NCI-H2171 treated with DMSO at 0.1 percent for 48 hours (cell line): ENCODE results near the gene PDE7B.
"Not testable (repeated sequence)": the region's sequence is repeated elsewhere in the genome, so short reads cannot be mapped to it uniquely, and the experiment has no call there.

Experiments
- DNase-seq: peaks from one replicate; lab custom pipeline; 2025; lab: John Stamatoyannopoulos, UW

PDE7B gene

GRCh38 chr6:136111831-136112230 lies 260.3 kb downstream of the PDE7B start:
- no peak for DNase-seq

GRCh38 chr6:136112262-136112661 lies 260.8 kb downstream of the PDE7B start:
- no peak for DNase-seq

GRCh38 chr6:136113736-136114173 lies 262.3 kb downstream of the PDE7B start:
- DNase-seq, result no peak

GRCh38 chr6:136114661-136115060 lies 263.2 kb downstream of the PDE7B start:
- no peak for DNase-seq

DNA sequence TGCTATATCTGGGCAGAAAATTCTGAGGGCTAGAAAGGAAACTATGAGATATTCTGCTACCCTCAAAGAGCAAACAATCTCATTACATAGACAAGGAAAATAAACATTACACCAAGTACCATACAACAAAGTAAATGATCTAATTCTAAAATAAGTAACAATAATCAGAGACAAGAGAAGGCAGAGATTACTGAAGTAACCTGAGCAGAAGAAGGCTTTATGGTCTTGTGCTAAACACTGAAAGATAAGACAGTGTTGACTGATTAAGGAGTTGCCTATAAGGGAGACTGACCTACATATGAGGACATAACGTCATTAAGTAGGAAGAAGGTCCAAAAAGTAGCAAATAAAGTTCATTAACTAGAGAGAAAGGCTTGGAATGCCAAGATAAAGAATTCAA lies 264.4 kb downstream of the PDE7B start:
- no peak for DNase-seq

DNA sequence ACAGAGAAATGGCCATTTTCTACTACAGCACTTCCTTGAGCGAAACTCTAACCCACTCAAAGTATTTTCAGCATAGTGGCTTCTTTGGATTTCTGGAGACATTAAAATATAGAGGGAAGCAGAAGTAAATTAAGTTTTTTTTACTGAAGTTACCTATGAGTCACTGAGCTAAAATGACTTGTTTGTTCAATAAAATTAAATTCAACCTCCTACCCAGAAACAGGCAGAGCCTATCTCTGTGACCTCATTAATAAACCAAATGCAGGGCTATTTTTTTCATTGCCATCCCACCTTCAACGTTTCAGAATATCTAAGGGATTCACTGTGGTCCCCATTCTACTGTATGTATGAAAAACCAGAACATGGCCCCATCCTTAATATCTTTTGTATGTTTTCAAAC lies 265.6 kb downstream of the PDE7B start:
- no peak for DNase-seq

GRCh38 chr6:136118787-136119186 lies 267.3 kb downstream of the PDE7B start:
- no peak for DNase-seq

DNA sequence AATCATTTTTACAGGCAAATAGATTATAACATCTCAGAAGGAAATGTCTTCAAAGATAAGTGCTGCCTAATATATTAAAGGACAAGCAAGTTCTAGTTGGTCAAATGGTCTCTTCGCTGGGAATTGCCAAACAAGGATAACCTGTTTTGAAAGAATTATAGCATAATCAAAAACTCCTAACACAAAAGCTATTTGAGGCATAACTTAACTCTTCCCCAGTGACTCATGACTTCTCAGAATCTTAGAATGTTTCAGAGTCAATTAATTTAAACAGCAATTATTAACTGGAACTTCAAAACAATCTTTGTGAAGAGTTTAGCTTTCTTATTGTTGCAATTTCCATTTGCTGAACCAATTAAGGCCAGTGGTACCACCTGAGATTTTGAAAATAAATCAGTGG lies 272.0 kb downstream of the PDE7B start:
- DNase-seq, result no peak

DNA sequence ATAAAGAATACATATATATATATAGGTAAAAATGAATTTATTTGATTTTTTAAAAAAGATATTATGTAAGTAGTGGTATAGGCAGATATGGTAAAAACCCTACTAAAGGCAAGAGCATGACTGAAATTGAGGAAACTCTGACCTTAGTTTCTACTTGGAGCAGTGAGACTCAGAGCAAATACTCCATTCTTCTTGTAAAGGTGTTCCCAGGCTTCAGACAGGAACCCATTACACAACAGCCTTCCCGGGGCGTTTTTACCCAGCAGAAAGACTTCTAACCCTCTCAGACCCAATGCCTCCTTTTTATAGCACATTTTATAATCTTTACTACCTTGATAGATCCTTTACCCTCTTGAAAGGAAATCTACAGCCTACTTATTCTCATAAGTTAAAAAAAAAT lies 274.1 kb downstream of the PDE7B start:
- DNase-seq, result no peak

GRCh38 chr6:136127873-136128272 lies 276.4 kb downstream of the PDE7B start:
- DNase-seq, result no peak

- DNase-seq, result no peak
These were observed 277.9 kb downstream of the PDE7B start for GRCh38 chr6:136129365-136129764.

GRCh38 chr6:136134268-136134667 lies 282.8 kb downstream of the PDE7B start:
- DNase-seq, result no peak

DNA sequence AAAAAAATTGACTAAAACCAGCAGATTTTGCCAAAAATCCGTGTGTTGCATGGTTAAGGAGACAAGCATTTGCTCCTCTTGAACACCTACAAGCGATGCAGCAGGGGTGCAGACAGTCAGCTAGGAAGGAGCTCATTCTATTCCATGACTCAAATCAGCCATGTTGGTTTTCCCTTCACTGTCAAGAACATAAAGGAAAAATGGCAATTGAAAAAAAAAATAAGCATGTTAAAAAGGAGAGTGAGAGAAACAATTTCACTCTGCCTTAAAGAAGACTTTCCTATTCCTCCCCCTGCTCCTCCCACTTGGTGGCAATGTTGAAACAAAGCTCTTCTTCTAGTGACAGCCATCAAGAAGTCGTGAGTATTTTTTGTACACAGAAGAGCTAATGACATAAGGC lies 283.2 kb downstream of the PDE7B start:
- DNase-seq, result no peak

DNA sequence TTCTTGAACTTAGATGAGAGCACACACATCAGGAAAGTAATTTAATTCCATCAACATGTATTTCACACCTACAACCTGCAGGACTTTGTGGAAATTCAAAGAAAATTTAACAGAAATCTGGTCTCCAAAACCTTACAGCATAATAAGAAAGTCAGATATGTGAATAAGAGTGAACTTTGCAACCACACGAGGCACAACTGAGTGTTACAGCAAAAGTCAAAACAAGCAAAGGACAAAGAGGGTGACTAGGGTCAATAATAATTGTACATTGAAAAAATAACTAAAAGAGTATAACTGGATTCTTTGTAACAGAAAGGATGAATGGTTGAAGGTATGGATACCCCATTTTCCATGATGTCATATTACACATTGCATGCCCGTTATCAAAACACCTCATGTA lies 284.8 kb downstream of the PDE7B start:
- no peak for DNase-seq

DNA sequence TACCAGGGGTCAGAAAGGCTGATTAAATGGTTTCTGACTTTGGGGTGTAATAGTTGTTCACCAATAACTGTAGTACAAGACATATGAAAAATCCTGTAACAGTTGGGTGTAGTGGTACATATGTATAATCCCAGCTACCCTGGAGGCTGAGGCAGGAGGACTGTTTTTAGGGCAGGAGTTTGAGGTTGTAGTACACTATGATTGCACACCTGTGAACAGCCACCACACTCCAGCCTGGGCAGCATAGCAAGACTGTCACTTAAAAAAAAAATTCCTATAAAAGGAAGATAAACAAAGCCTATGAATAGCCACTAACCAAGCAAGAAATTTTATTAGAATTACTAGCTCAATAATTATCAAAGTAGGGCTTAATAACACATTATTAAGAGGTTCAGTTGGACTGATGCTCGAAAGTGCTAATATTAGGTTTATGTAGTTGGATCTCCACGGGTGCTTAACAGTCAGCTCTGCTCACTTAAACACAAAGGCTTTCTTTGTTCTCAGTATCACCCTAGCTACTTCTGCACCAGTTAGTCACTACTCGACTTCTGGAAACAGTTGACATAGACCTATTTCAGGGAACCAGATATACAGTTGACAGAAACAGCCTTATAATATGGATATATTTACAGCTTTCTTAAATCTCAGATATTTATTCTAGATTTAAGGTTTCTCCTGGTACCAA lies 285.6 kb downstream of the PDE7B start:
- DNase-seq, result no peak

DNA sequence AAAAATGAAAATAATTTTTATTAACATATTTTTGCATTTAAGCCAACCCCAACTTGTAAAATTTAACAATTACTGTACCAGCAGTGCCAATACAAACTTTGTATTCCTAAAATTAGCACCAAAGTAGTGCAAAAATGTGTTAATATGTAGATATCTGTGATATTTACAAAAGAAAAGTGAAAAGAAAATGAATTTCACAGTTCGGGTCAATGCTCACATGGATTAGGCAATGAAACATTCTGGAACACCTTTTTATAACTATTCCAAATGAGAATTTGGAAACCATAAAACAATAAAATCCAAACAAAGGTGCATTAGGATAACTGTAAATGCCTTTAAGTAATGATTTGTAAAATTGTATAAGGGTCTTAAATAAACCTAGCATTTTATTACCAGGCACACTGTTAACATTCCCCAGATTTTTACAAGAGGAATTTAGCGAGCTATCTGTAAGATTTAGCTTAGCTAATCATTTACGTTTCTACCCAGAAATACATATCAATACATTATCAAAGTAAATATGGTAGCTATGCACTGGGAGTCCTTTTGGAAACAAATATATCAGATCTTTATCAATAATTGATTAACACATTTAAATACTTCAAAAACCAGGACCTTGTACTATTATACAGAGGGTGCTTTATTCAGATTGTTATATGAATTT lies 286.4 kb downstream of the PDE7B start:
- DNase-seq, result no peak

DNA sequence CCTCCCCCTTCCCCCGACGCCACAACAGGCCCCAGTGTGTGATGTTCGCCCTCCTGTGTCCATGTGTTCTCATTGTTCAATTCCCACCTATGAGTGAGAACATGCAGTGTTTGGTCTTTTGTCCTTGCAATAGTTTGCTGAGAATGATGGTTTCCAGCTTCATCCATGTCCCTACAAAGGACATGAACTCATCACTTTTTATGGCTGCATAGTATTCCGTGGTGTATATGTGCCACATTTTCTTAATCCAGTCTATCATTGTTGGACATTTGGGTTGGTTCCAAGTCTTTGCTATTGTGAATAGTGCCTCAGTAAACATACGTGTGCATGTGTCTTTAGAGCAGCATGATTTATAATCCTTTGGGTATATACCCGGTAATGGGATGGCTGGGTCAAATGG lies 287.6 kb downstream of the PDE7B start:
- not testable (repeated sequence) for DNase-seq

DNA sequence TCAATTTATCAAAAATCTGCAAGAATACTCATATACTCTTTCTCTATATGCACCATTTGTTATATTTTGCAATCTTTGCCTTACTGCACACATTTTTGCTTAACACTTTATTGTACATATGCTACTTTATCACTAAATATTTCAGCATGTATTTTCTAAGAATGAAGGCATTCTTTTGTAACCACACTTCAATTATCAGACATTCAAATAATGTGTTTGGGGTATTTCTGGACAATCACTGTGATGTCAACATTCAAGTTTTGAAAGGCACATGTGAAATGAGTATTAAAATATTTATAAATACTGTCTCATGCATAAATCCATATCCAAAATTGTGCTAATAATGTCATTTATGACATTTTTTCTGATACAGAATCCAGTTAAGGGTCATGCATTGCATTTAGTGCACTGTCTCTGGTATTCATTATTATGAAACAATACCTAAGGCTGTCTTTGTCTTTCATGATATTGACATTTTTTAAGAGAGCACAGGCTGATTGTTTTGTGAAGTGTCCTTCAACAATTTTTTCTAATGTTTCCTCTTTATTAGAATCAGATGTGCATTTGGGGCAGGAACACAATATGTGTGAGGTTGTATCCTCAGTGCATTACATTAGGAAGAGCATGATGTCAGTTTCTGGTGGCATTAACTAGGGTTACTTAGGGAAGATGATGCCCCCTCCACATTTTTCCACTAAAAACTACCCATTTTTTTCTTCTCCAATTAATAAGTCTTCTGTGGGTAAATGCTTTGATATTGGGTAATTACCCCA lies 292.9 kb downstream of the PDE7B start:
- no peak for DNase-seq

DNA sequence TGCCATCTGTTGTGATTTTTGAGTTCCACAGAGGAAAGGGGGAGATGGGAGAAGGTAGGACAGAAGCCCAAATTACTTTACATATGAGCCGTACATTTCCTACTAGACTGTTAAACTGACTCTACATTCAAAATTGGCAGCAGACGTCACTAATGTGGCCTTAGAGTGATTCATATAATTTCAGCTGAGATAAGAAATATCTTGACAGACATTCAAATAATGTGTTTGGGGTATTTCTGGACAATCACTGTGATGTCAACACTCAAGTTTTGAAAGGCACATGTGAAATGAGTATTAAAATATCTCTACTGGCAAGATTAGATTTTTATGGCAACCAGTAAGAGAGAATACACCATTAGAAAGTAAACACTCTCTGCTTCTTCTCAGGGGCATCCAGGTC lies 294.6 kb downstream of the PDE7B start:
- DNase-seq, result no peak

DNA sequence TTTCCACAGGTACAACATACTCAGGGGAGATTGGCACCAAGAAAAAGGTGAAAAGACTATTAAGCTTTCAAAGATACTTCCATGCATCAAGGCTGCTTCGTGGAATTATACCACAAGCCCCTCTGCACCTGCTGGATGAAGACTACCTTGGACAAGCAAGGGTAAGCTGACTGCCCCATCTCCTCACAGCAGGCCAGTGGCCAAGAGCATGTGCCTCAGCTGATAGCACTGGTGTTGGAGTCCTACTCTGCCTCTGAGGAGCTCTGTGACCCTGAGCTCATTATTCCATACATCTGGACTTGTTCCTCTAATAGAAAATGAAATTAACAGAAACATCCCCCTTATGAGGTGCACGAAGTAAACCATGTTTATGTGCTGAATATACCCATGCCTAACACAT lies 295.8 kb downstream of the PDE7B start:
- DNase-seq, result no peak

GRCh38 chr6:136148051-136148450 lies 296.6 kb downstream of the PDE7B start:
- DNase-seq, result no peak

- DNase-seq, result no peak
These were observed 297.0 kb downstream of the PDE7B start for GRCh38 chr6:136148523-136148922.

- no peak for DNase-seq
These were observed 297.8 kb downstream of the PDE7B start for GRCh38 chr6:136149311-136149710.
